OCI-LY3 (cell line): ENCODE measurements around the gene AP3S1.
"Not testable (repeated sequence)": the region's sequence is repeated elsewhere in the genome, so short reads cannot be mapped to it uniquely, and the experiment has no call there.

Experiments
- H2AFZ ChIP-seq: fragments of 200-600, 300-600 bp; shearing (Covaris generic); 2 replicates; pipeline ENCODE4 v1.6.0; 2014; ENCODE audit warnings: antibody characterized with exemption, low read depth, low read length
- H3K27ac ChIP-seq: fragments of 200-600, 300-600 bp; sonication (generic); 2 replicates; pipeline ENCODE4 v1.5.1; 2014; ENCODE audit warnings: mild to moderate bottlenecking, low read length, moderate library complexity, mixed read lengths
- H3K27me3 ChIP-seq: fragments of 200-600, 300-600 bp; sonication (generic); 2 replicates; pipeline ENCODE4 v1.6.1; 2014; ENCODE audit warnings: low read depth, low read length, mixed read lengths
- H3K36me3 ChIP-seq: fragments of 200-600, 300-600 bp; sonication (generic); replicated peaks from 2 replicates; pipeline ENCODE3; 2014; ENCODE audit warnings: low read depth, low read length, mixed read lengths
- H3K4me1 ChIP-seq: fragments of 300-600, 200-600 bp; sonication (generic); 2 replicates; pipeline ENCODE4 v1.6.1; 2014; ENCODE audit warnings: low read length, mixed read lengths
- H3K4me2 ChIP-seq: fragments of 200-600, 300-600 bp; sonication (generic); 2 replicates; pipeline ENCODE4 v1.6.1; 2014; ENCODE audit warnings: low read length, mixed read lengths
- H3K4me3 ChIP-seq: fragments of 300-600, 200-600 bp; sonication (generic); 2 replicates; pipeline ENCODE4 v1.5.1; 2014; ENCODE audit warnings: antibody characterized with exemption, mild to moderate bottlenecking, low read length, moderate library complexity
- H3K79me2 ChIP-seq: fragments of 300-600, 200-600 bp; shearing (Covaris generic); 2 replicates; pipeline ENCODE4 v1.6.1; 2014; ENCODE audit warnings: mild to moderate bottlenecking, low read length, mixed read lengths
- H3K9ac ChIP-seq: fragments of 300-600, 200-600 bp; shearing (Covaris generic); 2 replicates; pipeline ENCODE4 v1.6.0; 2014; ENCODE audit warnings: mild to moderate bottlenecking, low read length, moderate library complexity
- H3K9me3 ChIP-seq: fragments of 200-600, 300-600 bp; shearing (Covaris generic); 2 replicates; pipeline ENCODE4 v1.6.1; 2014; ENCODE audit warnings: low read length, mixed read lengths; ENCODE audit not compliant: insufficient read depth
- H4K20me1 ChIP-seq: fragments of 200-600, 300-600 bp; sonication (generic); 2 replicates; pipeline ENCODE4 v1.6.1; 2016; ENCODE audit warnings: low read length, mixed read lengths; ENCODE audit not compliant: insufficient read depth
- CTCF ChIP-seq: fragments of 200-600, 300-600 bp; sonication (generic); IDR thresholded peaks from 2 replicates; pipeline ENCODE4 v1.5.1; 2014; ENCODE audit warnings: antibody characterized with exemption, low read length, low read depth
- EZH2phosphoT487 ChIP-seq: fragments of 200-600 bp; shearing (Covaris generic); IDR thresholded peaks from 2 replicates; pipeline ENCODE4 v1.6.1; 2018; ENCODE audit warnings: antibody characterized with exemption, mixed run types, low read depth

AP3S1 gene

DNA sequence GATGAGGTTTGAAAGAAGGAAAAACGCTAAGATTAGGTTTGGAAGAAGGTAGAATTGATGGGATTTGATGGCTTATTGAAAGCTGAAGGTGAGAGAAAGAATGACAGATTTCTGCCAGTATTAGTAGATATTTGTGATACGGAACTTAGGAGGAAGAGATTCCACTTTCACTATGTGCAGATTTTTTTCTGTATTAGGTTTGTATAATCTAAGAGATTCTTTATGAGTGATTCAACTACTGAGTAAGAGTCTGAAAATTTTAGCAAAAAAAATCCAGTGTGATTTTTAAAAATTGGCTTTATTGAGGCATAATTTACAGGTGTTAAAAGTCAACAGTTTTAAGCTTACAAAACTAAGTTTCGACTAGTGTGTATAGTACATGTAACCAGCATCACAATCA lies 54.1 kb downstream of the AP3S1 start:
- Histone ChIP-seq H4K20me1 (no peaks in the 10 kb centered on the region), H3K36me3 (no peaks in the 10 kb centered on the region), H3K4me1 (no peaks in the 10 kb centered on the region), H3K27ac (no peak overlapping the region), H2AFZ (no peak overlapping the region), H3K4me2 (no peak overlapping the region), H3K79me2 (no peaks in the 10 kb centered on the region), H3K4me3 (no peak overlapping the region), H3K9ac (no peak overlapping the region), H3K27me3 (no peaks in the 10 kb centered on the region), H3K9me3 (no peaks in the 10 kb centered on the region)
- TF ChIP-seq CTCF: no peak

GRCh38 chr5:115898656-115899055 lies 56.9 kb downstream of the AP3S1 start:
- Histone ChIP-seq H3K9me3 (no peaks in the 10 kb centered on the region), H3K27ac (no peak overlapping the region), H4K20me1 (no peaks in the 10 kb centered on the region), H2AFZ (no peak overlapping the region), H3K4me3 (no peak overlapping the region), H3K9ac (no peak overlapping the region), H3K36me3 (no peaks in the 10 kb centered on the region), H3K27me3 (no peaks in the 10 kb centered on the region), H3K4me2 (no peak overlapping the region), H3K4me1 (no peaks in the 10 kb centered on the region), H3K79me2 (no peaks in the 10 kb centered on the region)
- TF ChIP-seq EZH2phosphoT487: no peak
- no peak for TF ChIP-seq CTCF

DNA sequence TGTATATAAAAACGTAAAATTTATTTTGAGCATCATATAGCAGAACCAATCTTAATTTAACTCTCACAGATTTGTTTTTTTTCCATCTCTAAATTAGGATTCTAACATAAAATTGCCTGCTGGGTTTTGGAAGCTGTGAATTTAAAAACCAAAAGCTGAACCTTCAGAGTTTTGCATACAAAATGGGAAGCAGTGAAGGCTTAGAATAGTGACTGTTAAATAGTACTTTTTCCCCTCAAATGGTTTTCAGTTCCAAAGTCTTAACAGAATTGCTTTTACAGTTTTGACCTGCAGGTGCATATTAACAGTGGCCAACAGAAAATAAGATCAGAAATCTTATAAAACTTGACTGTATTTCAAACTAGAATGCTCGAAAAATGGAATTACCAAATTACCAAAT lies 65.4 kb downstream of the AP3S1 start:
- Histone ChIP-seq H3K27ac (no peak overlapping the region), H3K9ac (no peak overlapping the region), H3K4me3 (no peak overlapping the region), H4K20me1 (no peaks in the 10 kb centered on the region), H3K36me3 (no peaks in the 10 kb centered on the region), H3K4me2 (0 out of 2 replicates have a peak overlapping the region, but pooled peaks have one; percentile 4), H3K4me1 (peaks cover 8% of the 10 kb centered on the region), H2AFZ (no peak overlapping the region), H3K79me2 (no peaks in the 10 kb centered on the region), H3K27me3 (no peaks in the 10 kb centered on the region), H3K9me3 (no peaks in the 10 kb centered on the region)
- TF ChIP-seq EZH2phosphoT487: no peak
- TF ChIP-seq CTCF: no peak

DNA sequence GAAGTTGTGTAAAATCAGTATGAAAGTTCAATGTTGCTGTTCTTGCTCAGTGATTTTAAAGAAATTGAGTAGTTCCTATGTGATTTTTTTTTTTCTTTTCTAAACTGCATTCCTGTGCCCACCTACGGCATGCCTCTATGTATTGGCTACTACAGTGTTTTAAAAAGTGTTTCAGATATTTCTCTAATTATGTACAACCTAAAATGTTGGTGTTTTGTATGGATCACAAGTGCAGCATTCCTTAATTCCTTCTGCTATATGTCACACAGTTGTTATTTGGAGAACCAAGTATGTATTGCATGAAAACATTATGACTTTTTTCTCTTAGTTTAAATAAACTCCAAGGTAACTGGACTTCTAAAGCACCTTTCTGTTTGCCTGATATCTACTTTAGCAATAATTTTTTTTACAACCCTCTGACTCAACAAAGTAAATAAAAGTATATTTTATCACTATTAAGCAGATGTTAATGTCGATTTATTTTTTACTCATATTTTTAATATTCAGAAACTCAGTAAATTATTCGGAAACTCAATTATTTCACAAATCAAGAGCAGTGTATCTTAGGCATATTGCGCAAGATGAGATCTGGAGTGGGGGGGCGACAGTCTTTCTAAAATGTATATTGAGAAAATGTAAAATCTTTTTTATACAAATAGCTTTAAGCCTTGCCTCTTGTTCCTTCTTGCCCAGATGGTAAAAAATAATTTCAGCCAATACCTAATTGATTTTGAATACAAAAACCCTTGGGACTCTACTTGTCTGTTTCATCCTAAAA lies 72.1 kb downstream of the AP3S1 start:
- not testable (repeated sequence) for H3K4me2 ChIP-seq, H3K36me3 ChIP-seq, H3K79me2 ChIP-seq, H3K4me3 ChIP-seq, H3K9ac ChIP-seq, H3K9me3 ChIP-seq, H4K20me1 ChIP-seq, H2AFZ ChIP-seq, H3K27ac ChIP-seq, H3K27me3 ChIP-seq, H3K4me1 ChIP-seq
